Measurements from ENCODE around the gene SPCS2. TPM values are rescaled to one million over a fixed set of nuclear protein-coding genes. Genes with fewer than 3 reads are reported as not detected.

SPCS2 gene
- total and polyA plus RNA-seq, 2 of the 8 experiments (the other 6 are each of a cell fraction or from before 2014, with no cell fraction given), result 92.7 to 161 TPM

GRCh38 chr11:75022759-75023396, 73.8 kb downstream of the SPCS2 start:
- WGBS, 2 experiments (ENCODE audit: extremely low coverage in 1 of 2, insufficient coverage in 1 of 2, insufficient read length in 1 of 2, insufficient replicate concordance in 2 of 2, low coverage in 1 of 2, low lambda C conversion rate in 2 of 2, missing lambda C conversion rate in 1 of 2), result 74% methylated on average over 5 of the region's 5 CpGs; no CpG with 5 or more reads in 1 of the 2 experiments
- TF ChIP-seq TBP (IDR thresholded peaks at IDR 0.05; ENCODE audit: low read depth, low read length) (no peak), CHD1 (IDR thresholded peaks at IDR 0.05; ENCODE audit: low read depth, low read length) (no peak), SP2 (IDR thresholded peaks at IDR 0.05; ENCODE audit: low read length) (no peak), KDM1A (IDR thresholded peaks at IDR 0.05; ENCODE audit: borderline replicate concordance, low read length) (peak; percentile 90), CTCF (IDR thresholded peaks at IDR 0.05; ENCODE audit: control extremely low read depth in 1 of 3, insufficient read depth in 1 of 3, low read depth in 1 of 3, low read length in 3 of 3) (peak; percentile 93 to 98 (median 98)), TEAD4 (IDR thresholded peaks at IDR 0.05; ENCODE audit: low read depth, low read length) (peak; percentile 90), TAF1 (IDR thresholded peaks at IDR 0.05; ENCODE audit: low read depth, low read length) (no peak), PHF8 (conservative IDR thresholded peaks at IDR 0.05; ENCODE audit: low read depth, low read length) (no peak), CEBPB (IDR thresholded peaks at IDR 0.05; ENCODE audit: low read depth, low read length) (no peak), E2F6 (IDR thresholded peaks at IDR 0.05) (no peak)

More at GRCh38 chr11:75022759-75023396, 73.8 kb downstream of the SPCS2 start:
- Histone ChIP-seq H3K18ac (ENCODE audit: extremely low read depth, low read length) (no peak overlapping the region), H4K8ac (ENCODE audit: extremely low read depth, insufficient read depth, low read length) (no peak overlapping the region), H2BK15ac (ENCODE audit: low read length) (no peak overlapping the region), H3K14ac (ENCODE audit: insufficient read length) (no peak overlapping the region), H4K91ac (replicated peaks; ENCODE audit: insufficient read length, low read length) (no peak overlapping the region), H3K4me3 (ENCODE audit: extremely low read depth in 1 of 4, insufficient read depth in 2 of 4, low read depth in 3 of 4, low read length in 4 of 4) (no peak overlapping the region), H3K4me2 (ENCODE audit: insufficient read depth in 1 of 2, low read depth in 2 of 2, low read length in 2 of 2) (no peak overlapping the region), H3K79me2 (ENCODE audit: control insufficient read depth in 1 of 2, insufficient read depth in 2 of 2, low read length in 2 of 2) (no peaks in the 10 kb centered on the region), H2BK12ac (ENCODE audit: low read depth, low read length) (no peak overlapping the region), H2BK20ac (ENCODE audit: low read length) (no peak overlapping the region), H3K27me3 (replicated peaks in 1 of 4; ENCODE audit: control insufficient read depth in 3 of 4, extremely low read depth in 1 of 4, insufficient read depth in 3 of 4, low read length in 3 of 4) (no peaks in the 10 kb centered on the region), H3K23me2 (ENCODE audit: low read depth, low read length) (no peaks in the 10 kb centered on the region; the same call in 1 of the 2 replicates), H2BK5ac (ENCODE audit: low read depth, low read length) (peak overlapping the region; percentile 44; the same call in 1 of the 2 replicates), H3K27ac (ENCODE audit: low read depth, low read length) (no peak overlapping the region), H3K4ac (replicated peaks; ENCODE audit: insufficient read length, low read depth, low read length) (no peak overlapping the region), H2BK120ac (replicated peaks; ENCODE audit: low read depth, low read length) (no peak overlapping the region), H3K79me1 (ENCODE audit: low read depth, low read length) (no peaks in the 10 kb centered on the region), H2AK5ac (ENCODE audit: low read depth, low read length) (no peak overlapping the region), H3K56ac (replicated peaks; ENCODE audit: insufficient read length, low read depth, low read length) (no peak overlapping the region), H3K9ac (replicated peaks in 1 of 4; ENCODE audit: extremely low read depth in 1 of 4, low read depth in 3 of 4, low read length in 3 of 4) (no peak overlapping the region), H3K4me1 (replicated peaks in 1 of 4; ENCODE audit: control insufficient read depth in 3 of 4, insufficient read depth in 4 of 4, low read length in 3 of 4) (no peaks in the 10 kb centered on the region; a peak in 2 of 7 replicates), H3K36me3 (ENCODE audit: control insufficient read depth in 2 of 4, insufficient read depth in 4 of 4, low read length in 3 of 4) (no peaks in the 10 kb centered on the region), H2AFZ (ENCODE audit: low read length) (no peak overlapping the region), H4K5ac (ENCODE audit: insufficient read length, low read depth, low read length) (no peak overlapping the region), H3K23ac (ENCODE audit: insufficient read length) (no peak overlapping the region), H4K20me1 (replicated peaks in 1 of 2; ENCODE audit: control insufficient read depth in 1 of 2, insufficient read depth in 2 of 2, low read length in 2 of 2) (no peaks in the 10 kb centered on the region), H3K9me3 (ENCODE audit: insufficient read depth in 2 of 2, low read depth in 1 of 2, low read length in 1 of 2) (peaks cover 10 to 19% of the 10 kb centered on the region in 2 experiments; a peak in 2 of 4 replicates)
- DNase-seq (ENCODE audit: low read depth in 1 of 2, low spot score in 2 of 2), result peak; percentile 83 to 95
- ChIA-PET POLR2A (ENCODE audit: partially characterized antibody) (interaction anchor here (0.9 to 1.5 kb wide), 2 partner anchors 34 to 118 kb away, joined by 3 read pairs; partner anchors contain the start of gene NEU3), CTCF (ENCODE audit: partially characterized antibody) (interaction anchor here (0.6 to 8.9 kb wide), 45 partner anchors 9 to 1209 kb away, joined by 3 to 142 read pairs (median 5); partner anchors contain the start of gene TPBGL)
- FAIRE-seq, result peak; percentile 75

Measured in H1 (cell line).